Measurements from ENCODE around the gene RAD54L. TPM values are rescaled to one million over a fixed set of nuclear protein-coding genes. Genes with fewer than 3 reads are reported as not detected.

The RAD54L gene
- total and polyA plus RNA-seq, 10 of the 15 experiments (the other 5 are each of a cell fraction or from before 2014, with no cell fraction given), result 12.9 to 54.2 (median 23.6) TPM

DNA sequence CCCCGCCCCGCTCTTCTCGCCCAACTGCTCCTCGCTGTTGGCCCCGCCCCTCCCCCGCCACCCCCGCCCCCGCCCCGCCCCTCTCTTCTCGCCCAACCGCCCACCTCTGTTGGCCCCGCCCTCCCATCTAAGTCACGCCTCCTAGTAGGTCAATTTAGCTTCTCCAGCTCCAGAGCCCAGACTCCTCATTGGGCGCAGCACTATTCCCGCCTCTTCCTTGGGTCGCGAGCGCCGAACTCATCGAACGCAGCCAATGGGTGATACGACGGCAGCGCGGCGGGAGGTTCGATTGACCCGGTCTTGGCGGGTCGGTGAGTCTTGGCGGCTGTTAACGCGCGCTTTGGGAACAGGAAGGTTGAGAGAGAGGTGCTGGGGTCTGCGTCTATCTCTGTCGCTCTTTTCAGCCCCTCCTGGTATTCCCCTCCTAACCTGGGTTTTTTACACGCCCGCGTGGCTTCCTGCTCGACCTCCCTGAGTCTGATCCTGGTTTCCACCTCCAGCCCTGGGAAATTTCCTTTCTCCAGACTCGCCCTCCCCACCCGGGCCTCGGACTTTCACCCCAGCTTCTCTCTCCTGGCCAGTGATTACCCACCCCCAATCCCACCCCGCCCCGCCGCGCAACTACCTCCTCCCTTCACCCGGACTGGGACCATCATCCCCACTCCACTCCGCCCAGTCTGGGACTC lies at the start of gene RAD54L (continued):
- TF ChIP-seq MEF2B (IDR thresholded peaks at IDR 0.05; ENCODE audit: partially characterized antibody, poor library complexity, severe bottlenecking) (no peak), ATF7 (IDR thresholded peaks at IDR 0.05; ENCODE audit: low read depth) (peak; percentile 24; the same call in 1 of the 2 replicates), IRF4 (IDR thresholded peaks at IDR 0.05; ENCODE audit: low read depth, low read length) (no peak), HDAC6 (IDR thresholded peaks at IDR 0.05; ENCODE audit: unreplicated experiment) (no peak), TBL1XR1 (IDR thresholded peaks at IDR 0.05; ENCODE audit: low read depth, low read length) (no peak), RELA (IDR thresholded peaks at IDR 0.05; ENCODE audit: borderline replicate concordance, partially characterized antibody) (peak; percentile 88), BMI1 (IDR thresholded peaks at IDR 0.05; ENCODE audit: borderline replicate concordance) (no peak), ZSCAN29 (IDR thresholded peaks at IDR 0.05) (no peak), HCFC1 (IDR thresholded peaks at IDR 0.05; ENCODE audit: low read length) (peak; percentile 62), EGR1 (IDR thresholded peaks at IDR 0.05; ENCODE audit: borderline replicate concordance in 1 of 2, low read depth in 2 of 2, low read length in 2 of 2) (peak in 1 of 2 experiments; percentile 41; a peak in 1 of 3 replicates), SPI1 (IDR thresholded peaks at IDR 0.05; ENCODE audit: borderline replicate concordance, insufficient read depth, low read depth, low read length) (0 out of 2 replicates have a peak, but pooled peaks have one; percentile 4), CHD1 (IDR thresholded peaks at IDR 0.05; ENCODE audit: low read depth, low read length) (no peak)
- TF ChIP-seq, protein P1, sequence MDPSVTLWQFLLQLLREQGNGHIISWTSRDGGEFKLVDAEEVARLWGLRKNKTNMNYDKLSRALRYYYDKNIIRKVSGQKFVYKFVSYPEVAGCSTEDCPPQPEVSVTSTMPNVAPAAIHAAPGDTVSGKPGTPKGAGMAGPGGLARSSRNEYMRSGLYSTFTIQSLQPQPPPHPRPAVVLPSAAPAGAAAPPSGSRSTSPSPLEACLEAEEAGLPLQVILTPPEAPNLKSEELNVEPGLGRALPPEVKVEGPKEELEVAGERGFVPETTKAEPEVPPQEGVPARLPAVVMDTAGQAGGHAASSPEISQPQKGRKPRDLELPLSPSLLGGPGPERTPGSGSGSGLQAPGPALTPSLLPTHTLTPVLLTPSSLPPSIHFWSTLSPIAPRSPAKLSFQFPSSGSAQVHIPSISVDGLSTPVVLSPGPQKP (IDR thresholded peaks at IDR 0.05; ENCODE audit: low read depth, low read length), result peak; percentile 59; the same call in 1 of the 2 replicates
- TF ChIP-seq, protein P2, sequence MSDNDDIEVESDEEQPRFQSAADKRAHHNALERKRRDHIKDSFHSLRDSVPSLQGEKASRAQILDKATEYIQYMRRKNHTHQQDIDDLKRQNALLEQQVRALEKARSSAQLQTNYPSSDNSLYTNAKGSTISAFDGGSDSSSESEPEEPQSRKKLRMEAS (IDR thresholded peaks at IDR 0.05; ENCODE audit: low read depth, low read length), result peak; percentile 69; the same call in 1 of the 2 replicates

Data from GM12878 (cell line).